OCI-M2 (cell line): ENCODE results near the gene PPM1M.

ENCODE experiments used
- DNase-seq: peaks from one replicate; lab custom pipeline; 2025; ENCODE audit not compliant: unreplicated experiment; lab: John Stamatoyannopoulos, UW

The PPM1M gene, protein sequence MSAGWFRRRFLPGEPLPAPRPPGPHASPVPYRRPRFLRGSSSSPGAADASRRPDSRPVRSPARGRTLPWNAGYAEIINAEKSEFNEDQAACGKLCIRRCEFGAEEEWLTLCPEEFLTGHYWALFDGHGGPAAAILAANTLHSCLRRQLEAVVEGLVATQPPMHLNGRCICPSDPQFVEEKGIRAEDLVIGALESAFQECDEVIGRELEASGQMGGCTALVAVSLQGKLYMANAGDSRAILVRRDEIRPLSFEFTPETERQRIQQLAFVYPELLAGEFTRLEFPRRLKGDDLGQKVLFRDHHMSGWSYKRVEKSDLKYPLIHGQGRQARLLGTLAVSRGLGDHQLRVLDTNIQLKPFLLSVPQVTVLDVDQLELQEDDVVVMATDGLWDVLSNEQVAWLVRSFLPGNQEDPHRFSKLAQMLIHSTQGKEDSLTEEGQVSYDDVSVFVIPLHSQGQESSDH

DNA sequence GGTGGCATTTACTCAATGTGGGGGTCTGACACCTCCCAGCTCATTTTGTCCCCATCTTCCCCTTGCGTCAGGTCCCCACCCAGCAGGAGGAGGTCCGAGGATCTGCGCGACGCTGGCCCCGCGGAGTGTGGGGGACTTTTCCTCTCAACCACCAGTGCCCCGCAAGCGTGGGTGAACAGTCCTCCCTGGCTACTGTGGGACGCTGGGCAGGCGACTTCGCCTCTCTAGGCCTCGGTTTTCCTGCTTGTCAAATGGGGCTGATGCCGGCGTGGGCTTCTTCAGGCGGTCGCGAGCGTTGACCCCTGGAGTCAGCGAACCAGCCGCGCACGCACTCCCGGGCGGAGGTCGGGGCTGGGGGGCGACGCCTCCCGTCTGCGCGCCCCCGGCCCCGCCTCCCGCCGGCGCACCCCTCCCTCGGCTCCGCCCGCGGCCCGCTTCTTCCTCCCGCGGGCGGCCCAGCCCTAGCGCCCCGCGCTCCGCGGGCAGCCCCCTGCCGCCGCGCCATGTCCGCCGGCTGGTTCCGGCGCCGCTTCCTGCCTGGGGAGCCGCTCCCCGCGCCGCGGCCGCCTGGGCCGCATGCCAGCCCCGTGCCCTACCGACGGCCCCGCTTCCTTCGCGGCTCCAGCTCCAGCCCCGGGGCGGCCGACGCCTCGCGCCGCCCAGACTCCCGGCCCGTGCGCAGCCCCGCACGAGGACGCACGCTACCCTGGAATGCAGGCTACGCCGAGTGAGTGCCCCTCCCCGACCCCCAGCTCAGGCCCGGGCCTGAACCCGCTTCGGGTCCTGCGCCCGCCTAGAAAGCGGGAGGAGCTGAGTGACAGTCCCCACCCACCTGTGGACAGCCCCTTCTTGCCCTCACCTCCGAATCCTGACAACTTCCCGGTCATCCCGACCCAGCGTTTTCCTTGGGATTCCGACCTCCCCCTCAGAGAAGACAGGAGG lies at the start of gene PPM1M:
Gene PPM1M (plus strand): TSS at position 438 of the 942 bp plus-strand sequence. CDS start 66 bp downstream, at position 504.
- DNase-seq = no peak

DNA sequence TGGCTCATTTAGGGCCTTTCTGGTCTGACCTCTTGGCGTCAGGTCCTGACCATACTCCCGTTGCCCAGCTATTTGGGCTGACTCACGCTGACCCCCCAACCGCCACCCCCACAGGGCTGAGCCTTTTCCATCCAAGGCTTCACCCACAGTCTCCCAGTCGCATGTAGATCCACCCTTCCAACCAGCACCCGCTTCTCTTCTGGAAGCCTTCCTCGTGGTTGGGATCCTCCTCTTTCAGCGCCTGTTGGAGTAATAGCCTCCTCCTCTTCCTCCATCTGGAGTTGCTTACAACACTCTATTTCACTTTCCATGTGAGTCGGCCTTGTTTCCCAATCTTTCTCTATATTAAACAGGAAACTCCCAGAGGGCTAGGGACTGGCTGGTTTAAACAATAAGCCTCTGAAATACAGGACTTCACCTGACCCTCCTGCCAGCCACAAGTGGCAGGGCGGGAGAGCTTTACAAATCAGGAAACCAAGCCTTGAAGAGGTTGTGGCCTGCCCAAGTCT lies 49.7 kb upstream of the PPM1M start:
- no peak for DNase-seq

DNA sequence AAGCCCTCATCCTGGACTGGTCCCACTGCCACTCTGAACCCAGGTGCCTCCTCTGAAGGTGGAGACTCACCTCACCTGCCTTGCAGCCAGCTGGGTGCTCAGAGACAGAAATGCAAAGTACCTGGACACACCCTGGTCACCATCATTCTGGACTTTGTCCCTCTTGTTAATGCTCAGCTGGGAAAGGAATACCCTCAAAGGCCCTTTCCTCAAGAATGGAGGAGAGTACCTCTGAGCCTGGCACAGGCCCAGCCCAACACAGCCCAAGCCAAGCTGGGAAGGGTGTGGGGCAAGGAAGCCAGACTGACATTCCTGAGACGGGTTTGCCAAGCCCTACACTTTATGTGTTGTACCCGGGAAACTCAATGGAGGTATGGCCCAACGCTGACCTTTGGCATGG lies 48.6 kb upstream of the PPM1M start:
- no peak for DNase-seq

DNA sequence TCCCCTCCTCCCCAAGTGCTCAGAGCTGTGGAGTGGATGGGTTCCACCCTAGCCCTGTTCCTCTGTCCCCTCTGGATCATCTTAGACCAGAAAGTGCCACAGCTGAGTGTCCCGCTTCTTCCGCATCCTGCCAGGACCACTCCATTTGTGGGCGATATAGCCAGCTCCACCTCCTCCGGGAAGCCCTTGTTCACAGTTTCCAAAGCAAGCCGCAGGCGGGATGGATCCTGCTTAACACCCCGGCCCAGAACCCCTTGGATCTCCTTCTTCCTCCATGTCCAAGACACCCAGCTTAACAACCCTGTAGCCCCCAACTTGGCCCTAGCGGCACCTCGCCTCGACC lies 48.1 kb upstream of the PPM1M start:
- DNase-seq = no peak

DNA sequence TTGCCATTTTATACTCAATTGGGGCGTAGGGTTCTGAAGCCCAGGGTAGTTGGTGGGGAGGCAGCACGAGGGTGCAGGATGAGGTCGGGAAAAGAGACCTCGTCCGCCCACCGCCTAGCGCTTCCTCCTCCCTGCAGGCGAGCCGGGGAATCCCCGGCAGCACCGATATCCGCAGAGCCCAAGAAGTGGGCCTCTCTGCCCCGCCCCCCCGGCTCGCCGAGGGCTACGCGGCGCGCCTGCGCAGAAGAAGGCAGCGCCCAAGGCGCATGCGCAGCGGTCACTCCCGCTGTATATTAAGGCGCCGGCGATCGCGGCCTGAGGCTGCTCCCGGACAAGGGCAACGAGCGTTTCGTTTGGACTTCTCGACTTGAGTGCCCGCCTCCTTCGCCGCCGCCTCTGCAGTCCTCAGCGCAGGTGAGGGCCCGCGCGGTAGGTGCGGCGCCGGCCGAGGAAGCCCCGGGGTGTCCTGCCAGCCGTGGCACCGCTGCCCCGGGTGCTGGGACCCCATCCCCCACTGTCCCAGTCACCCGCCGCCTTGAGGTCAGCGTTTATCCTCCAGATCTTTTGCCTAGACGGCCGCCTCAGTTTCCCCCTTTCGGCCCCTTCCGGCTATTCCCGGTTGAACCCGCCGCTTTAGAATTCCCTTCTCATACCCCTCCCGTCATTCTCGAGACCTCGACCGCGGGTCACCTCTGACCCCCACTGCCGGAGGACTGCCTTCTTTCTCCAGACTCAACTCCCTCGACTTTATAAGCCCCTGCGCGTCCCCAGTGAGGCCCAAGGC lies 47.5 kb upstream of the PPM1M start, which contains the start of gene ALAS1:
Gene ALAS1 (plus strand): TSS at position 319 of the 784 bp plus-strand sequence. CDS start 1,082 bp downstream, outside the sequence.
- DNase-seq = peak; percentile 64

DNA sequence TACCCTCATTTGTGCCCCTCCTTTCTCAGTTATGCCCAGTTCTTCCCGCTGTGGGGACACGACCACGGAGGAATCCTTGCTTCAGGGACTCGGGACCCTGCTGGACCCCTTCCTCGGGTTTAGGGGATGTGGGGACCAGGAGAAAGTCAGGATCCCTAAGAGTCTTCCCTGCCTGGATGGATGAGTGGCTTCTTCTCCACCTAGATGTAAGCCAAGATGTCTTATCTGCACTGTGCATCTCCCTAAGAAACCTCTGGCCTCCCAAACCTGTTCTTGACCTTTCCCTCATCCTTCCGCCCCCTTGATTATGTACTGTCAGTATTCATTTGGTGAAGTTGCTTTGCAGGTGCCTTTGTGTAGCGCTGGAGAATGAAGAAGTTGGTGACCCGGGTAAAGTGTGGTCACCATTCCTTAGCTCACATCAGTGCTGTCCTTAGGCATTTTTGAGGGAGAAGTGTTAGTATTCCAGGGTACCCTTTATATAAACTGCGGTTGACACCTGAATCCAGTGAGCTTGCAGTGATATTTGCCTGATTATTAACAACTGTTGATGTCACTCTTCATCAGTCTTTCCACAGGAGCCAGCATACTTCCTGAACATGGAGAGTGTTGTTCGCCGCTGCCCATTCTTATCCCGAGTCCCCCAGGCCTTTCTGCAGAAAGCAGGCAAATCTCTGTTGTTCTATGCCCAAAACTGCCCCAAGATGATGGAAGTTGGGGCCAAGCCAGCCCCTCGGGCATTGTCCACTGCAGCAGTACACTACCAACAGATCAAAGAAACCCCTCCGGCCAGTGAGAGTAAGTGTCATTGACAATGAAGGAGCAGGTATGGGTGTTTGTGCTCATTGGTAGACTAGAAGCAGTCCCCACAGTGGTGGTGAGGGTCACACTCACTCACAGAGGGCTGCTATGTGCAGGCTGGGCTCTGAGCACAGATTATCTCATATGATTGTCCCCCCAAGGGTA lies 46.6 kb upstream of the PPM1M start:
- DNase-seq = no peak

DNA sequence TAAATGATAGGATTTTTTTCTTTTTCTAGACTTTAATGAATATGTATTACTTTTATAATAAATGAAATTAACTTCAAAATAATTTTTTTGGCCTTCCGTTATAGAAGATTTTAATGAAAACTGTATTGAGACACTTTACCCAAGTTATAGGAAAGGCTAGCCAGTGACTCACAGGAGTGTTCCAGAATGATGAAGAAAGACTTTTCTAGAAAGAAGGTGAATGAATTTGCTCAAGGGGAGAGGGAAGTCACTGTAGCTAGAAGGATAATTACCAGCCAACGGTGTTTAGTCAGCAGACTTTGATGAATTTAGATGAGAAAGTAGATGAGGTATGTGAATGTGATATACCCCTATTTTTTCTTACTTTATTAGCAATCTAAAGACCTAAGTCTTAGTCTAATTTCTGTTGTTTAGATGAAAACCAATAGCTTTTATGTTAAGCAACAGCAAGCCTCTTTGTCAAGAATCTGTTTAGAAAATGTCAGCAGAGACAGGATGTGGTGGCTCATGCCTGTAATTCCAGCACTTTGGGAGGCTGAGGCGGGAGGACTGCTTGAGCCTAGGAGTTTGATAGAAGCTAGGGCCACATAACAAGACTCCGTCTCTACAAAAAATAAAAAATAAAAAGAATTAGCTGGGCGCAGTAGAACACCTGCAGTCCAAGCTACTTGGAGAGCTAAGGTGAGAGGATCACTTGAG lies 44.4 kb upstream of the PPM1M start:
- no peak for DNase-seq

DNA sequence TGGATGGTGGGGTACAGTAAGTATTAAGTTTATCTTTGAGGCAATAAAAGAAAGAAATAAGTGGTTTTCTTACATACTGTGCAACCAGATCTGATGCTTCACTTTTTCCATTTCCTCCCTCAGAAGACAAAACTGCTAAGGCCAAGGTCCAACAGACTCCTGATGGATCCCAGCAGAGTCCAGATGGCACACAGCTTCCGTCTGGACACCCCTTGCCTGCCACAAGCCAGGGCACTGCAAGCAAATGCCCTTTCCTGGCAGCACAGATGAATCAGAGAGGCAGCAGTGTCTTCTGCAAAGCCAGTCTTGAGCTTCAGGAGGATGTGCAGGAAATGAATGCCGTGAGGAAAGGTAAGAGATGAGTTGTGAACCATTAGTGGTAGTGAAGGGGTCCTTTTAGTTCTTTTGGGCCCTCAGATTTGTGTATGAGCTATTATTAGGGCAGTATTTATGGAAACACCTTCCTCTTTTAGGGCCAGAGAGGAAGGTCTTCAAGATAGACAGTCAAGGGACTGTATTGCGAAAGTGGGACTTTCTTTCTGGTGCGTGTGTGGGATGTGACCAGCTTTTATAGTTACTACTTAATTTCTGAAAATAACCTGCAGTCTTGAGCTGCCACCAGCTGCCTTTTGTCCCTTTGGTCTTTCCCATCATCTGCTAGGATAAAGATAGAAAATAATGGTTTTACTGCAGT lies 43.0 kb upstream of the PPM1M start:
- DNase-seq = no peak

DNA sequence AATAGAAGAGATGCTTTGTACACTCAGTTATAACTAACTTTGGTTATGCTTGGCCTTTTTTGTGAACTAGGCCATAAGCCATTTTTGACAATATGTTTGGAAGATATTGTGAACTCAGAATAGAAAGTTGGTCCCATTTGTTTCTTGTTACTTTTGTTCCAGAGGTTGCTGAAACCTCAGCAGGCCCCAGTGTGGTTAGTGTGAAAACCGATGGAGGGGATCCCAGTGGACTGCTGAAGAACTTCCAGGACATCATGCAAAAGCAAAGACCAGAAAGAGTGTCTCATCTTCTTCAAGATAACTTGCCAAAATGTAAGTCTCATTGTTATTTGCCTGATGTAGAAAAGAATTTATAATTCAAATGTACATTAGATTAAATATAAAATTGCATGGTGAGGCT lies 41.9 kb upstream of the PPM1M start:
- DNase-seq = no peak

DNA sequence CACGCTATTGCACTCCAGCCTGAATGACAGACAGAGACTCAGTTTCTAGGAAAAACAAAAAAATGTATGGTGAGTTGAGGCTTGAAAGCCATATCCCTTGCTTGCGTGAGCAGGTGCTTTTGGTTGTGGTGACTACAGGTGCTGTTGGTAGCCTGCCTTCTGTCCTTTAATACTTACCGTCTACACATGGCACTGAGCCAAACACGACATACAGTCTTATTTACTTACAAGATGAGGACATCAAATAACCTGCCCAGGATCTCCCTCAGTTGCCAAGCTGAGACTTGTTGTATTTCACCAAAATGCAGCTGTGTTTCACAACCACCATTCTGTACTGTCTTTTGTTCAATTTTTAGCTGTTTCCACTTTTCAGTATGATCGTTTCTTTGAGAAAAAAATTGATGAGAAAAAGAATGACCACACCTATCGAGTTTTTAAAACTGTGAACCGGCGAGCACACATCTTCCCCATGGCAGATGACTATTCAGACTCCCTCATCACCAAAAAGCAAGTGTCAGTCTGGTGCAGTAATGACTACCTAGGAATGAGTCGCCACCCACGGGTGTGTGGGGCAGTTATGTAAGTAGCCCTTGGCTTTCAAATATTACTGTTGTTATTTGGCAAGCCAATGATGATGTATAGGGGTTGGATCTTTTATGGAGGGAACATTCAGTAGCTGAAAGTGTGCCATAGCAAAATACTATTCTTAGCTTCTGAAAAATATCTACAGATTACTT lies 41.1 kb upstream of the PPM1M start:
- DNase-seq = no peak

DNA sequence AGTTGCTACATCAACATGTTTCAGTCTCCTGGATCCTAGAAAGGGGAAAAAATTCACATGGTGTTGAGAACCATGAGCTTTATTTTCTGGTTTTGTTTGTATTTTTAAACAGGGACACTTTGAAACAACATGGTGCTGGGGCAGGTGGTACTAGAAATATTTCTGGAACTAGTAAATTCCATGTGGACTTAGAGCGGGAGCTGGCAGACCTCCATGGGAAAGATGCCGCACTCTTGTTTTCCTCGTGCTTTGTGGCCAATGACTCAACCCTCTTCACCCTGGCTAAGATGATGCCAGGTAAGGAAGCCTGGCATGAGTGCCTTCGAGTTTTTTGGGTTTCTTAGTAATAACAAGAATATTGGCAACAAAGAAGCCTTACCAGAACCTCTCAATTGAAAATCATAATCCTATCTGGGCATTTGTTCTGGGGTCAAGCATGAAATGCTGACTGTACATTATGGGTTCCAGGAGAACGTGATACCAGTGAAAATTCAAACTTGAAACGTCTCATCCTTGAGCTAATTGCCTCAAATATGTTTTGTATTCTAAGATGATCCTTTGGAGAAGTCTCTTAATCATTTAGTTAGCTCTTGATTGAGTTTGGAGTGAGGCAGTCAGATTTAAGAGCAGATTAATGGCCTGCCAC lies 39.7 kb upstream of the PPM1M start:
- DNase-seq = no peak

DNA sequence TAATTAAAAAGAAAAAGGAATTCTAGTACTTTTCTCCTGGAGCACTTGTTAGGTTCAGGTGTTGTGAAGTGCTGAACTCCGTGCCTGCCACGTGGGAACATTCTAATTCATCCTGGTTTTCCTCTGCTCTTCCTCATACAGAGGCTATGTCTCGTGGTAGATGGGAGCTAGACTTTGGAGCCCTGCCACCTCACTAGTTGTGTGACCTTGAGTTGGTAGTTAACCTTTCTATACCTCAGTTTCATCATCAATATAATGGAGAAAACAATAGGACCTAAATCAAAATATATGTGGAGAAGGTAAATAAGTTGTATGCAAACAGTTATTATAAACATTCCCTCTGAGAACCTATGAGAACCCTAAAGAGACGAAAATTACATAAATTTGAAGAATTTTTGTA lies 37.0 kb upstream of the PPM1M start:
- DNase-seq = no peak

DNA sequence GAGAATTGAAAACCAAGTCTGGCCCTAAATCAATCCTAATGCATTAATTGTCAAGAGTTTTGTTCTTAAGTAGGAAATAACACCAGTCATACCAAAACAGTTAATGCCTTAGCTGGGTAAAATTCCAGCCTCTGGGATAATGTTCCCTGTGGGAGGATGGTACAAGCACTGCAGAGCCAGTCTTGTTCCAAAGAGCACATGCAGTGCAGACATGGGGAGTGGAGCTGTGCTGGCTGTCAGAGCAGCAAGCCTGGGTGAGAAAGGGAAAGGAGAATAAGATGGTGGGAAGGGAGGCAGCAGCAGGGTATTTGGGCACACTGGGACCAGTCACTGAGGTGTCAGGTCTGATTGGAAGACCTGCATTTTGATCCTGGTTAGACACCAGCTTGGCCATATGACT lies 35.5 kb upstream of the PPM1M start:
- no peak for DNase-seq

DNA sequence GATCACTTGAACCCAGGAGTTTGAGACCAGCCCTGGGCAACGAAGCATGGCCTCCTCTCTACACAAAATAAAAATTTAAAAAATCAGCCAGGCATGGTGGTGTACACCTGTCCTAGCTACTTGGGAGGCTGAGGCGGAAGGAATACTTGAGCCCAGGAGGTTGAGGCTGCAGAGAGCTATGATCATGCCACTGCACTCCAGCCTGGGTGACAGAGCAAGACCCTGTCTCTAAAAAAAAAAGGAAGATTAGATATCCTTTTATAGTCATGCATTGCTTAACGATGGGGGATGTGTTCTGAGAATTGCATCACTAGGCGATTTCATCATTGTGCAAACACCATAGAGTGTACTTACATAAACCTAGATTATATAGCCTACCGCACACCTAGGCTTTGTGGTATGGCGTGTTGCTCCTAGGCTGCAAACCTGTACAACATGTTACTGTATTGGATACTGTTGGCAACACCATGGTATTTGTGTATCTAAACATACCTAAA lies 35.0 kb upstream of the PPM1M start:
- DNase-seq = no peak

DNA sequence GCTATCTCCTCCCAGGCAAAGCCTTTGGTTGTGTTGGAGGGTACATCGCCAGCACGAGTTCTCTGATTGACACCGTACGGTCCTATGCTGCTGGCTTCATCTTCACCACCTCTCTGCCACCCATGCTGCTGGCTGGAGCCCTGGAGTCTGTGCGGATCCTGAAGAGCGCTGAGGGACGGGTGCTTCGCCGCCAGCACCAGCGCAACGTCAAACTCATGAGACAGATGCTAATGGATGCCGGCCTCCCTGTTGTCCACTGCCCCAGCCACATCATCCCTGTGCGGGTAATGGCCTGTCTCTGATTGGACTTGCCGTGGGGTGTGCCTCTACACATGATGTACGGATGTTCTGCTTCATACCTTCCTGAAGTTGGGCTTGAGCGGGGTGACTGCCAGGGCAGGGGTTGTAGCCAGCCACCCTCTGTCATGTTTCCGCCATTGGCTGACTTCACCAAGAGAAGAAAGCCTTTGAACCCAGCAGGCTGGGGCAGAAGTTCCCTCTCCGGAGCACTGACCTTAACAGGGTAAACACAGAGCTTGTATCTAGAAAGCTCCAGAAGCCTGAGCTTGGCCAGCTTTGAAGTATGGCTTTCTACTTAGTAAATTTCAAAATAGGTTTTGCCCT lies 34.2 kb upstream of the PPM1M start:
- no peak for DNase-seq

DNA sequence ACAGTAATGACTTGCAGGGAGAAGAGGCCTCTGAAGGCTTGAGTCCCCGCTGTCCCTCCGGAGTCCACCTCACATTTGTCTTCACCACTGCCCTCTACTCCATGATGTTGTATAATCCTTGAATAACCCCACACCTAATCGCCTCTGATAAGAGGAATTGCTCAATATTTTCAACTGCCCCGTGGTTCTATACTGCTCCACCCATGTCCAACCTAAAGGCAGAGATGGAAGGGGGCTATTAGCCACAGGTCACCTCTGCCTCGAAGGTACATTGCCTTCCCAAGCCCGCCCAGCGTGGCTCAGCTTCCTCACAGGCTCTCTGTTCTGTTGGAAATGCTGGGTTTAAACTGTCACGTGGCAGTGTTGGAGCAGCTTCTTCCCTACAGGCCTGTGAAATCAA lies 32.6 kb upstream of the PPM1M start:
- no peak for DNase-seq

DNA sequence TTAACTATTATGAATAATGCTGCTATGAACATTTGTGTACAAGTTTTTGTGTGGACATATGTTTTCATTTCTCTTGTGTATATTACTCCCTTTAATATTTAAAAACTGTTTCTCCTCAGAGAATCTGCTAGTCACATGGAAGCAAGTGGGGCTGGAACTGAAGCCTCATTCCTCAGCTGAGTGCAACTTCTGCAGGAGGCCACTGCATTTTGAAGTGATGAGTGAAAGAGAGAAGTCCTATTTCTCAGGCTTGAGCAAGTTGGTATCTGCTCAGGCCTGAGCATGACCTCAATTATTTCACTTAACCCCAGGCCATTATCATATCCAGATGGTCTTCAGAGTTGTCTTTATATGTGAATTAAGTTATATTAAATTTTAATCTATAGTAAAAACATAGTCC lies 31.7 kb upstream of the PPM1M start:
- no peak for DNase-seq
